ENCODE measurements around the gene CYTH1. TPM values are rescaled to one million over a fixed set of nuclear protein-coding genes. Genes with fewer than 3 reads are reported as not detected.

CYTH1 gene
- polyA plus RNA-seq, 2 of the 4 experiments (the other 2 are of a cell fraction): 38.5 to 46.2 TPM

DNA sequence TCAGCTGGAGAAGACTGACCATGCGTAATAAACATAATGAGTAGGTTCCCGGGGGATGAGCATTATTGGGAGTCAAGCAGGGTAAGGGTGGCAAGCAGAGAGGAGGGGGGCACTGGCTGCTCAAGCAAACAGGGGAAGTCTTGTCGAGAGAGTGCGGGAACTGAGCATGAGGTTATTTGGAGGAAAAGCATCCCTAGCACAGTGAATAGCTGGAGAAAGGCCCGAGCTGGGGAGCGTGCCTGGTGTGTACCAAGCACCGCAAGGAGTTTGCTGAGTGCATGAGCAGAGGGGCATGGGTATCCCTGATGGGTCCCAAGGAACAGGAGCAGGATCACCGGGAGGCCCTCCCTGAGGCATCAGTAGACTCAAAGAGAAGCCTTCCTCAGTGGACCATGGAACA lies 17.2 kb downstream of the CYTH1 start:
- FAIRE-seq (no peak), DNase-seq (ENCODE audit: low read depth in 1 of 2, low spot score in 1 of 2) (no peak), ATAC-seq (no peak)
- CTCF ChIA-PET: interaction anchor here (0.6 to 1.7 kb wide), 5 partner anchors 9 to 98 kb away, joined by 3 to 5 read pairs (median 3); no protein-coding TSS in a partner anchor
- Histone ChIP-seq H3K4me3 (no peak overlapping the region), H3K4me1 (0 out of 3 replicates have a peak, but pooled peaks cover 3% of the 10 kb centered on the region), H3K4me2 (no peak overlapping the region), H3K9me3 (no peaks in the 10 kb centered on the region), H3K27ac (no peak overlapping the region)
- 92% methylated on average over 8 of the region's 8 CpGs for WGBS (ENCODE audit: missing lambda C conversion rate)
- POLR2A ChIA-PET: interaction anchor here (0.6 kb wide), 1 partner anchor 172 kb away, joined by 4 read pairs; no protein-coding TSS in a partner anchor
- TF ChIP-seq RNF2 (IDR thresholded peaks at IDR 0.05; ENCODE audit: borderline replicate concordance, low read depth): no peak
- no peak for TF ChIP-seq MYC (IDR thresholded peaks at IDR 0.05; ENCODE audit: borderline replicate concordance, low read length)
- no peak for TF ChIP-seq HDAC2 (IDR thresholded peaks at IDR 0.05)
- TF ChIP-seq, protein P1, sequence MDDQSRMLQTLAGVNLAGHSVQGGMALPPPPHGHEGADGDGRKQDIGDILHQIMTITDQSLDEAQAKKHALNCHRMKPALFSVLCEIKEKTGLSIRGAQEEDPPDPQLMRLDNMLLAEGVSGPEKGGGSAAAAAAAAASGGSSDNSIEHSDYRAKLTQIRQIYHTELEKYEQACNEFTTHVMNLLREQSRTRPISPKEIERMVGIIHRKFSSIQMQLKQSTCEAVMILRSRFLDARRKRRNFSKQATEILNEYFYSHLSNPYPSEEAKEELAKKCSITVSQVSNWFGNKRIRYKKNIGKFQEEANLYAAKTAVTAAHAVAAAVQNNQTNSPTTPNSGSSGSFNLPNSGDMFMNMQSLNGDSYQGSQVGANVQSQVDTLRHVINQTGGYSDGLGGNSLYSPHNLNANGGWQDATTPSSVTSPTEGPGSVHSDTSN (IDR thresholded peaks at IDR 0.05): no peak
- TF ChIP-seq, protein P2, sequence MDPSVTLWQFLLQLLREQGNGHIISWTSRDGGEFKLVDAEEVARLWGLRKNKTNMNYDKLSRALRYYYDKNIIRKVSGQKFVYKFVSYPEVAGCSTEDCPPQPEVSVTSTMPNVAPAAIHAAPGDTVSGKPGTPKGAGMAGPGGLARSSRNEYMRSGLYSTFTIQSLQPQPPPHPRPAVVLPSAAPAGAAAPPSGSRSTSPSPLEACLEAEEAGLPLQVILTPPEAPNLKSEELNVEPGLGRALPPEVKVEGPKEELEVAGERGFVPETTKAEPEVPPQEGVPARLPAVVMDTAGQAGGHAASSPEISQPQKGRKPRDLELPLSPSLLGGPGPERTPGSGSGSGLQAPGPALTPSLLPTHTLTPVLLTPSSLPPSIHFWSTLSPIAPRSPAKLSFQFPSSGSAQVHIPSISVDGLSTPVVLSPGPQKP (IDR thresholded peaks at IDR 0.05; ENCODE audit: low read depth, low read length): no peak
- no peak for TF ChIP-seq EP300 (IDR thresholded peaks at IDR 0.05)
- no peak for TF ChIP-seq CHD2 (IDR thresholded peaks at IDR 0.05; ENCODE audit: low read length, partially characterized antibody)

DNA sequence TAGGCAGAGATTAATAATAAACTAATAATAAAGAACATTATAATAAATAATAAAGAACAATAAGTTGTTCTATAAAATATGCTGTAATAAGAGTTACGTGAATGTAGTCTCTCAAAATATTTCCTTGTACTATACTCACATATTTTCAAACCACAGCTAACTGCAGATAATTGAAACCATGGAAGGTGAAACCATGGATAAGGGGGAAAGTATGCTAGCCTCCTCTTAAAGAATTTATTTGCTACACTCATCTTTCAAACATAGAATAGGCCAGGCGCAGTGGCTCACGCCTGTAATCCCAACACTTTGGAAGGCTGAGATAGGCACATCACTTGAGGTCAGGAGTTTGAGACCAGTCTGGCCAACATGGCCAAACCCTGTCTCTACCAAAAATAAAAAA lies 18.5 kb downstream of the CYTH1 start:
- FAIRE-seq: no peak

DNA sequence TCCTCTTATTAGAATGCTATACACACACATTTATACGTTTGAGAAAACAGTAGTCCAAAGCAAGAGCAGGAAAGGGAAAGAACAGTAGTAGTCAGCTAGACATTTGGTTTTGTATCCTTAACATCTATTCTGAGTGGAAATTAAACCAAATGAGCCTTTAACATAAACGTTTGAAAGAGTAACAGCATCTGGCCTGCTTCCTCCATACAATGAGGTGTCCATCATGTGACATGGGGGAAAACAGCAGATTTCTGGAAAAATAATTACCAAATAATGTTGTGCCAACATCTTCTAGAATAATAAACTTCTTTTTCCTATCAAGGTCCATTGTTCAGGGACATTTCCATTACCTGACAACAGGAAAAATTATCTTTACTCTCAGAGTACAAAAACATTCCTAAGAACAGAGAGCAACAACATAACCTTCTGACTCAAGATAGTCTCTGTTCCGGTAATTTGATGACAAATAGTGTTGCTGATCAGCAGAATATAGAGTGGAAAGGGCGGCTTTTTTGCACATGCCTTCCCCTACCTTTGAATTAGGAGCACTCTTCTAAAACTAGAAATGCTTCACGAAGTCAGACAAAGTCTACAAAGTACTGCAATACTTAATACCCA lies 20.2 kb downstream of the CYTH1 start:
- CTCF ChIA-PET: no interaction called here
- FAIRE-seq (no peak), ATAC-seq (no peak), DNase-seq (ENCODE audit: low read depth in 1 of 2, low spot score in 1 of 2) (no peak)
- 65% methylated on average over 5 of the region's 5 CpGs for WGBS (ENCODE audit: missing lambda C conversion rate)
- Histone ChIP-seq H3K4me1 (0 out of 3 replicates have a peak, but pooled peaks cover 3% of the 10 kb centered on the region), H3K4me3 (no peak overlapping the region), H3K4me2 (no peak overlapping the region), H3K27ac (no peak overlapping the region), H3K9me3 (no peaks in the 10 kb centered on the region)
- no peak for TF ChIP-seq EHF (CRISPR knock-in tag; IDR thresholded peaks at IDR 0.05)
- no peak for TF ChIP-seq HOXA7 (CRISPR knock-in tag; IDR thresholded peaks at IDR 0.05)
- no peak for TF ChIP-seq SREBF2 (IDR thresholded peaks at IDR 0.05)
- POLR2A ChIA-PET: no interaction called here

More for the DNA sequence above, 18.5 kb downstream of the CYTH1 start:
- ChIA-PET CTCF (interaction anchor here (0.6 to 1.3 kb wide), 4 partner anchors 17 to 318 kb away, joined by 3 read pairs; no protein-coding TSS in a partner anchor), POLR2A (no interaction called here)
- Histone ChIP-seq H3K9me3 (no peaks in the 10 kb centered on the region), H3K4me2 (no peak overlapping the region), H3K4me1 (0 out of 3 replicates have a peak, but pooled peaks cover 3% of the 10 kb centered on the region), H3K27ac (no peak overlapping the region), H3K4me3 (no peak overlapping the region)
- DNase-seq (ENCODE audit: low read depth in 1 of 2, low spot score in 1 of 2): no peak
- ATAC-seq: no peak
- 89% methylated on average over 3 of the region's 3 CpGs for WGBS (ENCODE audit: missing lambda C conversion rate)
- TF ChIP-seq, protein P3, sequence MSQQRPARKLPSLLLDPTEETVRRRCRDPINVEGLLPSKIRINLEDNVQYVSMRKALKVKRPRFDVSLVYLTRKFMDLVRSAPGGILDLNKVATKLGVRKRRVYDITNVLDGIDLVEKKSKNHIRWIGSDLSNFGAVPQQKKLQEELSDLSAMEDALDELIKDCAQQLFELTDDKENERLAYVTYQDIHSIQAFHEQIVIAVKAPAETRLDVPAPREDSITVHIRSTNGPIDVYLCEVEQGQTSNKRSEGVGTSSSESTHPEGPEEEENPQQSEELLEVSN (IDR thresholded peaks at IDR 0.05; ENCODE audit: borderline replicate concordance, low read depth): no peak

DNA sequence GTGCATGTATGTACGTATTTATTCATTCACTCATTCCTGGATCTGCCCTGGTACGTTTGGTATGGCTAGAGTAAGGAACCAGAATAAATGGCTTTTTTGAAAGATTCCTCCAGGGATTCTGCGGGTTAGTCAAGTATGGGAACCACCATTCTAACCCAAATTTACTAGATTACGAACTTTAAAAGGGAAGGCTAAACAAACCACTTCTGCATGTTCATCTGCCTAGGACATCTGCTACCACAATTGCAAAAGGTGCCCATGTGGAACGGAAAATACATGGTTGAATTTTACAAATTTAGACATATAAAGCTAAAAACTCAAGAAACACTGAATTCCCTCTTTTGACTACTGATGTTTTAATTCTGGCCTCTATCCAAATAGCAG lies 22.1 kb downstream of the CYTH1 start:
- Histone ChIP-seq H3K9me3 (no peaks in the 10 kb centered on the region), H3K4me3 (no peak overlapping the region), H3K27ac (no peak overlapping the region), H3K4me2 (no peak overlapping the region), H3K4me1 (0 out of 3 replicates have a peak, but pooled peaks cover 3% of the 10 kb centered on the region)
- CTCF ChIA-PET: interaction anchor here (2.3 kb wide), 1 partner anchor 263 kb away, joined by 6 read pairs; no protein-coding TSS in a partner anchor
- 94% methylated on average over 5 of the region's 5 CpGs for WGBS (ENCODE audit: missing lambda C conversion rate)
- POLR2A ChIA-PET: no interaction called here
- FAIRE-seq: no peak
- TF ChIP-seq FOSB (CRISPR knock-in tag; IDR thresholded peaks at IDR 0.05) (no peak), MYC (IDR thresholded peaks at IDR 0.05; ENCODE audit: borderline replicate concordance, low read length) (no peak), JUN (IDR thresholded peaks at IDR 0.05) (no peak), EHF (CRISPR knock-in tag; IDR thresholded peaks at IDR 0.05) (no peak), RCOR1 (IDR thresholded peaks at IDR 0.05; ENCODE audit: low read depth, low read length) (no peak), NPAS2 (CRISPR knock-in tag; IDR thresholded peaks at IDR 0.05; ENCODE audit: borderline replicate concordance) (no peak), HEYL (CRISPR knock-in tag; IDR thresholded peaks at IDR 0.05) (no peak), ZNF302 (CRISPR knock-in tag; IDR thresholded peaks at IDR 0.05) (no peak), CHD2 (IDR thresholded peaks at IDR 0.05; ENCODE audit: low read length, partially characterized antibody) (no peak), ZFP36 (IDR thresholded peaks at IDR 0.05; ENCODE audit: borderline replicate concordance, partially characterized antibody) (no peak), TP53 (CRISPR knock-in tag; IDR thresholded peaks at IDR 0.05) (no peak)
- TF ChIP-seq, protein P2 (IDR thresholded peaks at IDR 0.05; ENCODE audit: low read depth, low read length): no peak
- TF ChIP-seq, protein P4, sequence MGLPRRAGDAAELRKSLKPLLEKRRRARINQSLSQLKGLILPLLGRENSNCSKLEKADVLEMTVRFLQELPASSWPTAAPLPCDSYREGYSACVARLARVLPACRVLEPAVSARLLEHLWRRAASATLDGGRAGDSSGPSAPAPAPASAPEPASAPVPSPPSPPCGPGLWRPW (IDR thresholded peaks at IDR 0.05): no peak
- TF ChIP-seq, protein P5, sequence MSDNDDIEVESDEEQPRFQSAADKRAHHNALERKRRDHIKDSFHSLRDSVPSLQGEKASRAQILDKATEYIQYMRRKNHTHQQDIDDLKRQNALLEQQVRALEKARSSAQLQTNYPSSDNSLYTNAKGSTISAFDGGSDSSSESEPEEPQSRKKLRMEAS (IDR thresholded peaks at IDR 0.05): no peak
- no peak for DNase-seq (ENCODE audit: low read depth in 1 of 2, low spot score in 1 of 2)
- no peak for ATAC-seq
